Measurements from ENCODE around the gene RELA.
"Not testable (repeated sequence)": the region's sequence is repeated elsewhere in the genome, so short reads cannot be mapped to it uniquely, and the experiment has no call there.

The RELA gene

GRCh38 chr11:65662799-65663638 lies at the start of gene RELA:
Gene RELA (minus strand): TSS chr11:65662916. CDS start chr11:65662832, 84 bp downstream.
- DNase-seq (ENCODE audit: low read depth in 4 of 4, low spot score in 1 of 4): peak; percentile 66 to 87 (median 78)

- peak; percentile 89 to 97 (median 94) for DNase-seq (ENCODE audit: low read depth in 4 of 4, low spot score in 1 of 4)
Measured at GRCh38 chr11:65711785-65712632, 49.3 kb upstream of the RELA start, which contains the start of gene KAT5. Gene KAT5 (plus strand): TSS chr11:65712252. CDS start chr11:65712268, 16 bp downstream.

- DNase-seq (ENCODE audit: low read depth in 4 of 4, low spot score in 1 of 4): no peak
Measured at GRCh38 chr11:65710421-65710820, 47.7 kb upstream of the RELA start.

- DNase-seq (ENCODE audit: low read depth in 4 of 4, low spot score in 1 of 4): no peak
Measured at GRCh38 chr11:65709661-65710060, 46.9 kb upstream of the RELA start.

GRCh38 chr11:65708451-65708850 lies 45.7 kb upstream of the RELA start:
- DNase-seq (ENCODE audit: low read depth in 4 of 4, low spot score in 1 of 4): no peak

GRCh38 chr11:65707002-65707401 lies 44.3 kb upstream of the RELA start:
- not testable (repeated sequence) for DNase-seq (ENCODE audit: low read depth in 4 of 4, low spot score in 1 of 4)

- peak; percentile 22 to 64 (median 44) for DNase-seq (ENCODE audit: low read depth in 4 of 4, low spot score in 1 of 4)
Measured at GRCh38 chr11:65706303-65706763, 43.6 kb upstream of the RELA start.

- DNase-seq (ENCODE audit: low read depth in 4 of 4, low spot score in 1 of 4): no peak
Measured at GRCh38 chr11:65703846-65704245, 41.1 kb upstream of the RELA start.

GRCh38 chr11:65701686-65702085 lies 39.0 kb upstream of the RELA start:
- DNase-seq (ENCODE audit: low read depth in 4 of 4, low spot score in 1 of 4): no peak

GRCh38 chr11:65700399-65700798 lies 37.7 kb upstream of the RELA start:
- no peak for DNase-seq (ENCODE audit: low read depth in 4 of 4, low spot score in 1 of 4)

- no peak for DNase-seq (ENCODE audit: low read depth in 4 of 4, low spot score in 1 of 4)
Measured at GRCh38 chr11:65699306-65699705, 36.6 kb upstream of the RELA start.

GRCh38 chr11:65698205-65698604 lies 35.5 kb upstream of the RELA start:
- DNase-seq (ENCODE audit: low read depth in 4 of 4, low spot score in 1 of 4): no peak

- no peak for DNase-seq (ENCODE audit: low read depth in 4 of 4, low spot score in 1 of 4)
Measured at GRCh38 chr11:65696802-65697552, 34.3 kb upstream of the RELA start.

- no peak for DNase-seq (ENCODE audit: low read depth in 4 of 4, low spot score in 1 of 4)
Measured at GRCh38 chr11:65695459-65696241, 32.9 kb upstream of the RELA start.

- DNase-seq (ENCODE audit: low read depth in 4 of 4, low spot score in 1 of 4): no peak
Measured at GRCh38 chr11:65692367-65692766, 29.7 kb upstream of the RELA start.

- not testable (repeated sequence) for DNase-seq (ENCODE audit: low read depth in 4 of 4, low spot score in 1 of 4)
Measured at GRCh38 chr11:65691847-65692246, 29.1 kb upstream of the RELA start.

- no peak for DNase-seq (ENCODE audit: low read depth in 4 of 4, low spot score in 1 of 4)
Measured at GRCh38 chr11:65685981-65686380, 23.3 kb upstream of the RELA start.

- not testable (repeated sequence) for DNase-seq (ENCODE audit: low read depth in 4 of 4, low spot score in 1 of 4)
Measured at GRCh38 chr11:65683480-65683879, 20.8 kb upstream of the RELA start.

- DNase-seq (ENCODE audit: low read depth in 4 of 4, low spot score in 1 of 4): no peak
Measured at GRCh38 chr11:65680192-65680743, 17.6 kb upstream of the RELA start.

GRCh38 chr11:65672982-65673381 lies 10.3 kb upstream of the RELA start:
- DNase-seq (ENCODE audit: low read depth in 4 of 4, low spot score in 1 of 4): no peak

All from stimulated activated CD4-positive, alpha-beta T cell treated with anti-CD3 and anti-CD28 coated beads, Interleukin-1b, Interleukin-23, amount 100 ng/mL, for 24 hours (primary cell).